H1 (cell line): ENCODE results near the gene LRRC3C. TPM values are rescaled to one million over a fixed set of nuclear protein-coding genes. Genes with fewer than 3 reads are reported as not detected.
A peak's percentile ranks its signal among the peaks of the same experiment; 100 is the strongest.

Source experiments
- ATF3 ChIP-seq: IDR thresholded peaks from 2 replicates; pipeline ENCODE4 v1.6.1; 2011; ENCODE audit warnings: low read depth, mild to moderate bottlenecking, low read length; ENCODE audit not compliant: insufficient read depth
- CEBPB ChIP-seq: IDR thresholded peaks from 2 replicates; pipeline ENCODE4 v1.6.1; 2012; ENCODE audit warnings: low read depth, low read length
- CREB1 ChIP-seq: IDR thresholded peaks from 2 replicates; pipeline ENCODE4 v1.6.1; 2012; ENCODE audit warnings: inconsistent platforms
- HDAC6 ChIP-seq: IDR thresholded peaks from one replicate; pipeline ENCODE4 v1.7.1; 2012; ENCODE audit warnings: low read depth, mild to moderate bottlenecking, inconsistent platforms, low read length, moderate library complexity
- JUN ChIP-seq: IDR thresholded peaks from 2 replicates; pipeline ENCODE4 v1.6.1; 2011; ENCODE audit warnings: low read depth, mild to moderate bottlenecking, improper control_type of control experiment, low read length
- KDM4A ChIP-seq: IDR thresholded peaks from one replicate; pipeline ENCODE4 v1.7.1; 2012; ENCODE audit warnings: low read depth, mild to moderate bottlenecking, moderate library complexity, low read length, inconsistent platforms; ENCODE audit not compliant: severe bottlenecking
- NRF1 ChIP-seq: IDR thresholded peaks from 2 replicates; pipeline ENCODE4 v1.6.1; 2011; ENCODE audit warnings: mild to moderate bottlenecking, low read depth, low read length, improper control_type of control experiment
- POLR2A ChIP-seq, 2 experiments: IDR thresholded peaks; 1 replicate in 1 of 2; 2 replicates in 1 of 2; pipeline ENCODE4 v1.6.1; 2011; ENCODE audit warnings: low read depth in 2 of 2, low read length in 2 of 2, mild to moderate bottlenecking in 2 of 2; ENCODE audit errors: control extremely low read depth in 1 of 2
- RAD21 ChIP-seq, 2 experiments: IDR thresholded peaks in 1 of 2; conservative IDR thresholded peaks in 1 of 2; 2 replicates each; pipeline ENCODE4 v1.6.1; 2011; ENCODE audit warnings: low read depth in 2 of 2, low read length in 2 of 2, improper control_type of control experiment in 1 of 2, inconsistent platforms in 1 of 2, mild to moderate bottlenecking in 1 of 2, moderate library complexity in 1 of 2
- SAP30 ChIP-seq: fragments of 300-600 bp; sonication (generic); IDR thresholded peaks from 2 replicates; pipeline ENCODE4 v1.7.1; 2012; ENCODE audit warnings: low read length, moderate library complexity, mild to moderate bottlenecking, inconsistent platforms; ENCODE audit not compliant: insufficient read depth, insufficient replicate concordance
- SIRT6 ChIP-seq: IDR thresholded peaks from one replicate; pipeline ENCODE4 v1.7.1; 2012; ENCODE audit warnings: low read length, inconsistent platforms
- TCF12 ChIP-seq: IDR thresholded peaks from 2 replicates; pipeline ENCODE4 v1.6.1; 2011; ENCODE audit warnings: low read depth, mild to moderate bottlenecking, low read length
- polyA plus RNA-seq, 7 experiments: library from polyadenylated mRNA; depleted of rRNA in 3 of 7; stranded (reverse) in 5 of 7; unstranded in 2 of 7; fragments of >200 nt in 5 of 7; fragments of 200-250 nt in 2 of 7; gene quantifications; 1 replicate in 5 of 7; 2 replicates in 1 of 7; 4 replicates in 1 of 7; pipeline versions ENCODE4 v1.2.1 to v1.2.3, GENCODE V29; 2011 to 2013; ENCODE audit warnings: missing spikeins in 2 of 7, mixed read lengths in 2 of 7
- total RNA-seq: library from RNA; stranded (reverse); fragmentation: NEBNext Ultra II Directional; extraction: Animal tissue kit (Norgen Biotek cat#: 25700); gene quantifications from 2 replicates; pipeline ENCODE4 v1.2.1, GENCODE V29; 2021
- TF ChIP-seq, protein P1 (sequence below): IDR thresholded peaks from 2 replicates; pipeline ENCODE4 v1.6.1; 2012; ENCODE audit warnings: inconsistent platforms

LRRC3C gene
- total and polyA plus RNA-seq, 2 of the 8 experiments (the other 6 are each of a cell fraction or from before 2014, with no cell fraction given), result not detected

GRCh38 chr17:39979893-39980350 is 52.4 kb downstream of the LRRC3C start (continued):
- TF ChIP-seq HDAC6, result no peak
- no peak for TF ChIP-seq NRF1
- no peak for TF ChIP-seq TCF12
- TF ChIP-seq JUN, result no peak
- TF ChIP-seq ATF3, result no peak
- peak; percentile 35 for TF ChIP-seq SAP30
- peak; percentile 23 for TF ChIP-seq KDM4A
- no peak for TF ChIP-seq CREB1
- TF ChIP-seq SIRT6, result no peak
- TF ChIP-seq, protein P1, sequence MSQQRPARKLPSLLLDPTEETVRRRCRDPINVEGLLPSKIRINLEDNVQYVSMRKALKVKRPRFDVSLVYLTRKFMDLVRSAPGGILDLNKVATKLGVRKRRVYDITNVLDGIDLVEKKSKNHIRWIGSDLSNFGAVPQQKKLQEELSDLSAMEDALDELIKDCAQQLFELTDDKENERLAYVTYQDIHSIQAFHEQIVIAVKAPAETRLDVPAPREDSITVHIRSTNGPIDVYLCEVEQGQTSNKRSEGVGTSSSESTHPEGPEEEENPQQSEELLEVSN, result no peak
- 0 out of 4 replicates have a peak, but pooled peaks of 1 of the 2 experiments have one; percentile 10 for TF ChIP-seq RAD21 (IDR thresholded peaks at IDR 0.05 in 1 of 2, conservative IDR thresholded peaks at IDR 0.05 in 1 of 2; ENCODE audit: low read depth in 2 of 2, low read length in 2 of 2)
- no peak for TF ChIP-seq POLR2A (IDR thresholded peaks at IDR 0.05; ENCODE audit: control extremely low read depth in 1 of 2, low read depth in 2 of 2, low read length in 2 of 2)
- TF ChIP-seq CEBPB, result peak; percentile 60; the same call in 1 of the 2 replicates
